Smooth muscle cell (in vitro differentiated cells): Measurements from ENCODE around the gene CYTH3. TPM values are rescaled to one million over a fixed set of nuclear protein-coding genes. Genes with fewer than 3 reads are reported as not detected.

Experiments
- DNase-seq: peaks from one replicate; lab custom pipeline; 2025; ENCODE audit not compliant: unreplicated experiment; lab: John Stamatoyannopoulos, UW
- H2AFZ ChIP-seq: fragments of 200-600 bp; sonication (generic); 2 replicates; pipeline ENCODE4 v1.6.0; 2016; ENCODE audit warnings: antibody characterized with exemption, low read depth, mild to moderate bottlenecking
- H3F3A ChIP-seq: fragments of 200-600 bp; sonication (generic); 2 replicates; pipeline ENCODE4 v1.6.0; 2017; ENCODE audit warnings: antibody characterized with exemption, low read depth
- H3K27ac ChIP-seq: fragments of 200-600 bp; sonication (generic); 2 replicates; pipeline ENCODE4 v1.5.1; 2016; ENCODE audit warnings: low read depth, mild to moderate bottlenecking
- H3K27me3 ChIP-seq: fragments of 200-600 bp; sonication (generic); 2 replicates; pipeline ENCODE4 v1.6.1; 2016; ENCODE audit warnings: low read depth, mild to moderate bottlenecking
- H3K36me3 ChIP-seq: fragments of 200-600 bp; sonication (generic); 2 replicates; pipeline ENCODE4 v1.5.1; 2016; ENCODE audit warnings: low read depth
- H3K4me1 ChIP-seq: fragments of 200-600 bp; sonication (generic); 2 replicates; pipeline ENCODE4 v1.5.1; 2016; ENCODE audit warnings: low read depth
- H3K4me2 ChIP-seq: fragments of 200-600 bp; sonication (generic); 2 replicates; pipeline ENCODE4 v1.6.0; 2016; ENCODE audit warnings: mild to moderate bottlenecking
- H3K4me3 ChIP-seq: fragments of 200-600 bp; sonication (generic); 2 replicates; pipeline ENCODE4 v1.5.1; 2016; ENCODE audit warnings: mild to moderate bottlenecking
- H3K79me2 ChIP-seq: fragments of 200-600 bp; sonication (generic); 2 replicates; pipeline ENCODE4 v1.6.0; 2016; ENCODE audit warnings: low read depth, mild to moderate bottlenecking
- H3K9ac ChIP-seq: fragments of 200-600 bp; sonication (generic); 2 replicates; pipeline ENCODE4 v1.6.0; 2016; ENCODE audit warnings: low read depth
- H3K9me3 ChIP-seq: fragments of 200-600 bp; sonication (generic); replicated peaks from 2 replicates; pipeline ENCODE4 v1.5.1; 2016; ENCODE audit warnings: low read depth
- H4K20me1 ChIP-seq: fragments of 200-600 bp; sonication (generic); 2 replicates; pipeline ENCODE4 v1.6.0; 2016; ENCODE audit warnings: low read depth
- whole genome bisulfite sequencing: methylation state at CpG from one replicate; pipeline ENCODE4 v1.1.7; 2016; ENCODE audit warnings: low lambda C conversion rate; 5-methylcytosine and 5-hydroxymethylcytosine counted together
- polyA plus RNA-seq: library from polyadenylated mRNA; unstranded; fragments of >200 nt; fragmentation: Nextera tagmentation; extraction: Ambion mirVana; gene quantifications from 2 replicates; pipeline ENCODE4 v1.2.1, GENCODE V29; 2016
- total RNA-seq: library from RNA; depleted of rRNA; stranded (reverse); fragments of >200 nt; gene quantifications from 2 replicates; pipeline ENCODE4 v1.2.3, GENCODE V29; 2014
- TF ChIP-seq, protein P1 (sequence below): fragments of 200-600 bp; sonication (generic); IDR thresholded peaks from 2 replicates; pipeline ENCODE4 v1.5.1; 2017; ENCODE audit warnings: borderline replicate concordance, mild to moderate bottlenecking, antibody characterized with exemption; ENCODE audit not compliant: insufficient read depth, poor library complexity, severe bottlenecking

CYTH3 gene
- total and polyA plus RNA-seq, 2 experiments from 2014 or later = 7.6 to 11.4 TPM

DNA sequence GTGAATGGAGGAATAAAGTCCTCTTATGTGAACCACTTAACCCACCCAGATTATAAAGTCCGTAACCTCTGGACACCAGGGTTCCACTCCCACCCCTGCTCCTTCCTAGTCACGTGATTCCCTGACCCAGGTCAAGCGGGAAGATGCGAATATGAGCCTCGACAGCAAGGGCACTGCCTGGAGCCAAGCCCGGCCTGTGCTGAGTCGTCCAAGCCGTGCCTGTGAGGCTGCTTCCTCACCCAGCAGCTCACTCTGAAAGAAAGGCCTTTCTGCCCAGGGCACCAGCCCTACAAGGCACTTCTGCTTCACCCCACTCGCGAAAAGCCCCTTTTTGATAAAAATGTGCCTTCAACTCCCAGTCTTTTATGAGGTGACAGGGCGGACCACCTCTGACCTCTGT is 85.8 kb downstream of the CYTH3 start:
- TF ChIP-seq, protein P1, sequence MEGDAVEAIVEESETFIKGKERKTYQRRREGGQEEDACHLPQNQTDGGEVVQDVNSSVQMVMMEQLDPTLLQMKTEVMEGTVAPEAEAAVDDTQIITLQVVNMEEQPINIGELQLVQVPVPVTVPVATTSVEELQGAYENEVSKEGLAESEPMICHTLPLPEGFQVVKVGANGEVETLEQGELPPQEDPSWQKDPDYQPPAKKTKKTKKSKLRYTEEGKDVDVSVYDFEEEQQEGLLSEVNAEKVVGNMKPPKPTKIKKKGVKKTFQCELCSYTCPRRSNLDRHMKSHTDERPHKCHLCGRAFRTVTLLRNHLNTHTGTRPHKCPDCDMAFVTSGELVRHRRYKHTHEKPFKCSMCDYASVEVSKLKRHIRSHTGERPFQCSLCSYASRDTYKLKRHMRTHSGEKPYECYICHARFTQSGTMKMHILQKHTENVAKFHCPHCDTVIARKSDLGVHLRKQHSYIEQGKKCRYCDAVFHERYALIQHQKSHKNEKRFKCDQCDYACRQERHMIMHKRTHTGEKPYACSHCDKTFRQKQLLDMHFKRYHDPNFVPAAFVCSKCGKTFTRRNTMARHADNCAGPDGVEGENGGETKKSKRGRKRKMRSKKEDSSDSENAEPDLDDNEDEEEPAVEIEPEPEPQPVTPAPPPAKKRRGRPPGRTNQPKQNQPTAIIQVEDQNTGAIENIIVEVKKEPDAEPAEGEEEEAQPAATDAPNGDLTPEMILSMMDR = no peak
- Histone ChIP-seq H3K27me3 (no peaks in the 10 kb centered on the region), H3K9ac (no peak overlapping the region), H3K4me3 (no peak overlapping the region), H3K79me2 (peaks cover 6% of the 10 kb centered on the region), H3K9me3 (no peaks in the 10 kb centered on the region), H3K4me2 (no peak overlapping the region), H4K20me1 (peaks cover 4% of the 10 kb centered on the region), H2AFZ (no peak overlapping the region), H3K27ac (no peak overlapping the region), H3F3A (no peaks in the 10 kb centered on the region), H3K4me1 (no peaks in the 10 kb centered on the region), H3K36me3 (no peaks in the 10 kb centered on the region)
- 89% methylated on average over 11 of the region's 11 CpGs for WGBS
- no peak for DNase-seq

DNA sequence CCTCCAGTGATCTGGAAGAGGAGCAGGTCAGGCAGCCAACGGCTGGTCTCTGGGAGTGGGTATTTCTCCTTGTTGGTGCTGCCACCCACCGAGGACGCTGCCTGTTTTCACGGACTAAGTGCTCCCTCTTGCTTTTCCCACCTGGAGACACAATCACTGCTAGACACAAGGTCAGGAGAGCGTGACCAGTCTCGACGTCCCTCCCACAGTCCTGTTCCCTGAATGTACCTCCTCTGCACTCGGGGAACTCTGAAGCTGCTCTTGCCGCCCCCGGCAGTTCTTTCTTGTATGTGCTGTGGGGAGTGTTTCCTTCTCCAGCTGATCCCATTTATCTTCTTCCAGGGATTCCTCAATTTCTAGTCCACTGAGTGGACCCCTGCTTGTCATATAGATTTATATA is 89.4 kb downstream of the CYTH3 start:
- no peaks in the 10 kb centered on the region for H4K20me1 ChIP-seq
- no peaks in the 10 kb centered on the region for H3K79me2 ChIP-seq
- no peaks in the 10 kb centered on the region for H3K27me3 ChIP-seq
- H3K4me1 ChIP-seq = no peaks in the 10 kb centered on the region
- H3F3A ChIP-seq = no peaks in the 10 kb centered on the region
- H3K4me2 ChIP-seq = no peak overlapping the region
- TF ChIP-seq, protein P1 = no peak
- WGBS = 93% methylated on average over 10 of the region's 10 CpGs
- H2AFZ ChIP-seq = no peak overlapping the region
- no peak overlapping the region for H3K4me3 ChIP-seq
- H3K27ac ChIP-seq = no peak overlapping the region
- no peak overlapping the region for H3K9ac ChIP-seq
- DNase-seq = no peak
- no peaks in the 10 kb centered on the region for H3K36me3 ChIP-seq
- no peaks in the 10 kb centered on the region for H3K9me3 ChIP-seq

DNA sequence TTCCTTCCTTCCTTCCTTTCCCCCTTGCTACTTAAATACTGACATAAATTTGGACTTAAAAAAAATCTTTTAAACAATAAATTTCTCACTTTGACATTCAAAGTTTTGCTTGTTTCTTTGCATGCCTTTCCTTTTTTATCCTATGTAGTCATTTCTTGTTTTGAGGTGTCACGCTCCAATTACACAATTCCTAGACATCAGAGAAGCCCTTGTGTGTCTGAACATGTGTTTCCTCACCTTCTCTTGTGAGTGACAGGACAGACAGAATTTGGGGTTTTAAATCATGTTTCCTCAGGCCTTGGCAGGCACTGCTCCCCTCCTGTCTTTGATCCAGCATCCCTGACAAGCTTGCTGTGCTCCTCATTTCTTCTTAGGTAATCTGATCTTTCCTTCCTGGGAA is 91.3 kb downstream of the CYTH3 start:
- Histone ChIP-seq H3K79me2 (no peaks in the 10 kb centered on the region), H3K36me3 (no peaks in the 10 kb centered on the region), H3K4me2 (no peak overlapping the region), H4K20me1 (no peaks in the 10 kb centered on the region), H3F3A (no peaks in the 10 kb centered on the region), H2AFZ (no peak overlapping the region), H3K4me1 (no peaks in the 10 kb centered on the region), H3K27ac (no peak overlapping the region), H3K27me3 (no peaks in the 10 kb centered on the region), H3K9ac (no peak overlapping the region), H3K9me3 (no peaks in the 10 kb centered on the region), H3K4me3 (no peak overlapping the region)
- WGBS = 91% methylated on average over 1 of the region's 1 CpG
- DNase-seq = no peak
- TF ChIP-seq, protein P1 = no peak

DNA sequence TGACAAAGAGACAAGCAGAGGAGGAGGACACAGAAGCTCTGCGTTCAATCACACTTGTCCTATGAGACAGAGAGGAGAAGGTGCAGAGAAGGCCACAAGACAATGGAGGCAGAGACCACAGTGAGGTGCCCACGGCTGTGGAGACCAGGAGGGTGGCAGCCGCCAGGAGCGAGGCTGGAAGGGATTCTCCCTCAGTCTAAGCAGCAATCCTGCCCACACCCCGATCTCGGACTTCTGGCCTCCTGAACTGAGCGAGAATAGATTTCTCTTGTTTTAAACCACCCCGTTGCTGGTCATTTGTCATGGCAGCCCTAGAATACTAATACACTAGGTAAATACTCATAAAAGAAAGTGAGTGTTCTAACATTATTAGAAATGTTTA is 92.1 kb downstream of the CYTH3 start:
- Histone ChIP-seq H3K36me3 (no peaks in the 10 kb centered on the region), H3K4me3 (no peak overlapping the region), H3K9ac (no peak overlapping the region), H3K4me1 (no peaks in the 10 kb centered on the region), H4K20me1 (no peaks in the 10 kb centered on the region), H3K9me3 (no peaks in the 10 kb centered on the region), H3K79me2 (no peaks in the 10 kb centered on the region), H3K27me3 (no peaks in the 10 kb centered on the region), H3K4me2 (no peak overlapping the region), H3F3A (no peaks in the 10 kb centered on the region), H3K27ac (no peak overlapping the region), H2AFZ (no peak overlapping the region)
- no peak for DNase-seq
- TF ChIP-seq, protein P1 = no peak
- WGBS = 97% methylated on average over 8 of the region's 8 CpGs
